Prostate gland (tissue), 2 donors: ENCODE measurements around the gene IFNA13. TPM values are rescaled to one million over a fixed set of nuclear protein-coding genes. Genes with fewer than 3 reads are reported as not detected.

Experiments
- DNase-seq: peaks from one replicate; pipeline ENCODE4 v3.0.0-alpha.2; 2019; ENCODE audit warnings: low spot score
- H3K27ac ChIP-seq, 2 donors: fragments of 200-600 bp; sonication (generic); 2 replicates each; pipeline ENCODE4 v1.5.1; 2017 to 2019
- H3K27me3 ChIP-seq: fragments of 200-600 bp; sonication (generic); replicated peaks from 2 replicates; pipeline ENCODE4 v1.5.1; 2019; ENCODE audit not compliant: insufficient read depth
- H3K36me3 ChIP-seq, 2 donors: fragments of 200-600 bp; sonication (generic); 1 replicate in 1 of 2; 2 replicates in 1 of 2; pipeline versions ENCODE4 v1.5.1 to v1.8.1; 2017 to 2019
- H3K4me1 ChIP-seq: fragments of 200-600 bp; sonication (generic); replicated peaks from 2 replicates; pipeline ENCODE4 v1.5.1; 2019
- H3K4me3 ChIP-seq, 2 donors: fragments of 200-600 bp; sonication (generic); 2 replicates each; pipeline ENCODE4 v1.5.1; 2017 to 2019
- H3K9me3 ChIP-seq: fragments of 200-600 bp; sonication (generic); 2 replicates; pipeline ENCODE4 v1.5.1; 2017
- POLR2A ChIP-seq: fragments of 450-650 bp; IDR thresholded peaks from one replicate; pipeline ENCODE4 v1.6.1; 2016; ENCODE audit warnings: antibody characterized with exemption, mild to moderate bottlenecking
- POLR2AphosphoS5 ChIP-seq: sonication (generic); formaldehyde crosslinking; IDR thresholded peaks from one replicate; pipeline ENCODE4 v1.6.1; 2017; ENCODE audit warnings: antibody characterized with exemption
- WGBS: methylation state at CpG from one replicate; pipeline ENCODE4 v1.1.5; 2018; 5-methylcytosine and 5-hydroxymethylcytosine counted together
- intact Hi-C: fragments of 100-400 bp; cut with DNase I; formaldehyde crosslinking; loops from one replicate; pipeline ENCODE4 v1.14.2; 2022
- total RNA-seq, 2 donors: library from RNA; depleted of rRNA; stranded (reverse); fragments of >200 nt; gene quantifications; one replicate each; pipeline ENCODE4 v1.1.0, GENCODE V29; 2016
- TF ChIP-seq, protein P1 (sequence below), 4 experiments: fragments of 200-600 bp in 2 of 4; fragments of 450-650 bp in 2 of 4; sonication (generic) in 2 of 4; IDR thresholded peaks; 1 replicate in 3 of 4; 2 replicates in 1 of 4; pipeline ENCODE4 v1.5.1; 2016 to 2019; ENCODE audit warnings: antibody characterized with exemption in 4 of 4, mild to moderate bottlenecking in 2 of 4, moderate library complexity in 2 of 4

IFNA13 gene
- total RNA-seq: not detected

DNA sequence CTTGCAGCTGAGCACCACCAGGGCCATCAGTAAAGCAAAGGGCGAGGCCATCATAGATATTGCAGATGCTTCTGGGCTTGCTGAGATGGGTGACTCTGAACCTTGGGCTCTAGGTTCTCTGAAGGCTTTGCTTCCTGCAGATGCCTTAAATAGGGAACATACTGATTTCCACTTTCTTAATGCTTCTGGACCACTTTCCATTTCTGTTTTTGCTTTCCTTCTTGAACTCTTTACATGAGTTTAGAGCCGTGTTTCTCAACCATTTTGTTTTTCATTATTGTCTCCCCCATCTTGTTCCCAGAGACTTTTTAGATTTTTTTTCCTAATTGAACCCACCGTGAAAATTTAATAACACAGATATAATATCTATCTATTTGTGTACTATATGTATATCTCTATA is at the start of gene IFNA13:
Gene IFNA13, minus strand, starts transcription at position 101 of the 400 bp plus-strand sequence. Its CDS starts 47 bp downstream, at position 54.
- DNase-seq: no peak
- H3K9me3 ChIP-seq: no peaks in the 10 kb centered on the region
- no peak for TF ChIP-seq POLR2AphosphoS5
- TF ChIP-seq, protein P1, sequence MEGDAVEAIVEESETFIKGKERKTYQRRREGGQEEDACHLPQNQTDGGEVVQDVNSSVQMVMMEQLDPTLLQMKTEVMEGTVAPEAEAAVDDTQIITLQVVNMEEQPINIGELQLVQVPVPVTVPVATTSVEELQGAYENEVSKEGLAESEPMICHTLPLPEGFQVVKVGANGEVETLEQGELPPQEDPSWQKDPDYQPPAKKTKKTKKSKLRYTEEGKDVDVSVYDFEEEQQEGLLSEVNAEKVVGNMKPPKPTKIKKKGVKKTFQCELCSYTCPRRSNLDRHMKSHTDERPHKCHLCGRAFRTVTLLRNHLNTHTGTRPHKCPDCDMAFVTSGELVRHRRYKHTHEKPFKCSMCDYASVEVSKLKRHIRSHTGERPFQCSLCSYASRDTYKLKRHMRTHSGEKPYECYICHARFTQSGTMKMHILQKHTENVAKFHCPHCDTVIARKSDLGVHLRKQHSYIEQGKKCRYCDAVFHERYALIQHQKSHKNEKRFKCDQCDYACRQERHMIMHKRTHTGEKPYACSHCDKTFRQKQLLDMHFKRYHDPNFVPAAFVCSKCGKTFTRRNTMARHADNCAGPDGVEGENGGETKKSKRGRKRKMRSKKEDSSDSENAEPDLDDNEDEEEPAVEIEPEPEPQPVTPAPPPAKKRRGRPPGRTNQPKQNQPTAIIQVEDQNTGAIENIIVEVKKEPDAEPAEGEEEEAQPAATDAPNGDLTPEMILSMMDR (IDR thresholded peaks at IDR 0.05): no peak
- WGBS: 94% methylated on average over 3 of the region's 3 CpGs
- H3K36me3 ChIP-seq: no peaks in the 10 kb centered on the region
- H3K27ac ChIP-seq: no peak within 1 kb of the TSS
- no peak within 1 kb of the TSS for H3K4me3 ChIP-seq
- H3K27me3 ChIP-seq: no peaks in the 10 kb centered on the region
- intact Hi-C loops: no loop called here
- H3K4me1 ChIP-seq: no peaks in the 10 kb centered on the region

DNA sequence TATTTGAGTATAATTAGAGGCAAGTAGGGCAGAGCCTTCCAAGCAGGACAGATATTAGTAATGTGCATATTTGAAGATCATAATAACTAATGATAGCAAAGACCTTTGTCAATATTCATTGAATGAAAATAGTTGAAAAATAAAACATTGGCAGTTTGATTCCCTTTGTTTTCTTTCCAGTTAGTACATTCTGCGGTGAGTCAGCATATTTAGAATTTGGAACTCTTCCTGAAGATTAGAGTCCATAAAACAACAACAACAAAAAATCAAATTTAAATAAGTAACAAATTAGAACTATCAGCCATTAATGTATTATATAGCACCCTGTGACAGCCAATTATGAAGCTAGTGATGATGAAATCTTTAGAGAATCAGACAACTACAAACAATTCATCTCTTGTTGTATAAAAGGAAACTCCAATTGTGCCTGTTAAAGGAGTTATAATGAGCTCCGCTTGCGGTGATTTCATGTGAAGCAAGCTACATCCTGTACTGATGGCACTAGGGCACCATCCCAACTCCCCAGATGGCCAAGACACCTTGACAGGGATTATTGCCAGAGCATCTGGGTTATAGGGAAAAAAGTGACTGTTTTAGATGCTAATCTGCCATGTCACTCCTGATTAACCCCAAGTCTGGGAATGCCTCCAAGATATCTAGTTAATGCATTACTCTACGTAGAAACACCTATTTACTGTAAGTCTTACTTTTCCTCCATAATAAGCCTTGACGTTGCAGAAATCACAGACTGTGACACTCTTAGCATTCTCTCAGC is 47.8 kb upstream of the IFNA13 start:
- H3K4me1 ChIP-seq: no peaks in the 10 kb centered on the region
- no peaks in the 10 kb centered on the region for H3K27me3 ChIP-seq
- peak; percentile 39 for TF ChIP-seq POLR2AphosphoS5
- TF ChIP-seq POLR2A: no peak
- TF ChIP-seq, protein P1 (IDR thresholded peaks at IDR 0.05): no peak
- no peak overlapping the region for H3K4me3 ChIP-seq
- WGBS: 25% methylated on average over 5 of the region's 5 CpGs
- no peak overlapping the region for H3K27ac ChIP-seq
- peak; percentile 64 for DNase-seq
- H3K9me3 ChIP-seq: no peaks in the 10 kb centered on the region
- intact Hi-C loops: no loop called here
- H3K36me3 ChIP-seq: no peaks in the 10 kb centered on the region

DNA sequence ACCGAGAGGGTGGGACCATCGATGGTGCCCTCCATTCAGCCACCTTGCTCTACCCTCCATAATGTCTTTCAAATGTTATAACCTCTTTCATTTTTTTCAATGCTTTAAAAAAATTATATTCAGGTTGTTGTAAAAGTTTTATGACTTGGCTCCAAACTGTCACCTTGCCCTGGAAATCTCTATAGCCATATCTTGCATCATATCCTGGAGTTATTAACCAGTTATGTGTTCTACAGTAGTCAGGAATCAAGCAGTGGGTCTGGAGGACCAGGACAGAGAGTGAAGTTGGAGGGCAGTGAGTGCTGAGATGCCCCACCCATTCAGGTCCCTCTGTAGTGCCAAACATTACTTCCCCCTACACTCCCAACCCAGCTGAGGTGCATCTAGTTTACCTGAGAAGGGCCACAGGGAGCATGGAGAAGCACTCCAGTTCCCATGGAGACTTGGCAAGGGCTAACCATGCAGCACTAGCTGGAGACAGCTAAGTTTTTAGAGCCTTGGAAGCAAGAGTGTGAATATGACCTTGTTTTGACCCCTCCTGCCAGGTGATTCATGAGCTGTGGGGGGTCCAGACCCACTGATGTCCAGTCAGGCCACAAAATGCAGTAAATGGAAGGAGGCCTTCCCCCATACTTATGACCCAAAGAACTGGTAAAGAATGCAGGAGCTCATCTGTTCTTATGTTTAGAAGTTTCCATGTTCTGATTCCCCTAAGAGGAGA is 46.5 kb upstream of the IFNA13 start:
- WGBS: 94% methylated on average over 2 of the region's 2 CpGs
- Histone ChIP-seq H3K27me3 (no peaks in the 10 kb centered on the region), H3K36me3 (no peaks in the 10 kb centered on the region), H3K4me3 (no peak overlapping the region), H3K27ac (no peak overlapping the region), H3K4me1 (no peaks in the 10 kb centered on the region), H3K9me3 (no peaks in the 10 kb centered on the region)
- DNase-seq: no peak
- intact Hi-C loops: no loop called here
- TF ChIP-seq, protein P1 (IDR thresholded peaks at IDR 0.05): no peak
- no peak for TF ChIP-seq POLR2A
- TF ChIP-seq POLR2AphosphoS5: no peak

DNA sequence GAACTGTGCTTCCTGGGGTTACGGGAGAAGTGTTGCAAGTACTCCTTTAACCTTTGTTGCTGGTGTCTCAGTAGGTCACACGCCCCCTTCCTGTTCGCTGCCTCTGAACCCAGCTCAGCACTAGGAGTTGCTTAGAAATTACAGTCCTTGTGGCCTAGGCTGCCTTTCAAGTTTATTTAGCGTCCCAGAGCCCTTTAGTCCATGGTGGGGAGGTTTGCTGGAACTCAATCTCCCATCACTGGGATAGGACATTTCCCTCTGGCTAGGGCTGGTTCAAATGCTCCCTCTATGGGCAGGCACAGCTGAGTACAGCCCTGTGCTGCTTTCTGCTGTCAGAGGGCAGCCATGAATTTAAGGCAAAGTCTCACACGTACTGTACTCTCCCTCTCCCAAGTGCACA is 45.8 kb upstream of the IFNA13 start:
- H3K4me1 ChIP-seq: no peaks in the 10 kb centered on the region
- H3K4me3 ChIP-seq: no peak overlapping the region
- no peaks in the 10 kb centered on the region for H3K36me3 ChIP-seq
- WGBS: 71% methylated on average over 5 of the region's 5 CpGs
- no peaks in the 10 kb centered on the region for H3K9me3 ChIP-seq
- H3K27ac ChIP-seq: no peak overlapping the region
- TF ChIP-seq POLR2AphosphoS5 (no peak), POLR2A (no peak)
- TF ChIP-seq, protein P1 (IDR thresholded peaks at IDR 0.05): no peak
- intact Hi-C loops: no loop called here
- H3K27me3 ChIP-seq: no peaks in the 10 kb centered on the region
- no peak for DNase-seq

DNA sequence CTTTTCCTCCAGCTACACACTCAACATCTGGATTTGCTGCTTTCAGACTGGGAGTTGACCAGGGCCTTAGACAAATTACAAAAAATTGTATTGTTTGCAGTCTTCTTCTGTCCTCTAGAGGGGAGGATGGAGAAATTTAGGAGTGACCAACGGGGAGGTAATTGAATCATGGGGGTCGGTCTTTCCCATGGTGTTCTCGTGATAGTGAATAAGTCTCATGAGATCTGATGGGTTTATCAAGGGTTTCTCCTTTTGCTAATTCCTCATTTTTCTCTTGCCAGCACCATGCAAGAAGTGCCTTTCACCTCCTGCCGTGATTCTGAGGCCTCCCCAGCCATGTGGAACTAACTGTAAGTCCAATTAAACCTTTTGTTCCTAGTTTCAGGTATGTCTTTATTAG is 45.3 kb upstream of the IFNA13 start:
- 91% methylated on average over 4 of the region's 4 CpGs for WGBS
- H3K9me3 ChIP-seq: no peaks in the 10 kb centered on the region
- intact Hi-C loops: no loop called here
- H3K27me3 ChIP-seq: no peaks in the 10 kb centered on the region
- H3K36me3 ChIP-seq: no peaks in the 10 kb centered on the region
- no peaks in the 10 kb centered on the region for H3K4me1 ChIP-seq
- TF ChIP-seq POLR2A (no peak), POLR2AphosphoS5 (no peak)
- TF ChIP-seq, protein P1 (IDR thresholded peaks at IDR 0.05): no peak
- no peak for DNase-seq
- no peak overlapping the region for H3K4me3 ChIP-seq
- no peak overlapping the region for H3K27ac ChIP-seq
